Transverse colon (tissue), 4 donors: Measurements from ENCODE around the gene ASXL2.

Experiments used
- CTCF ChIP-seq, 5 experiments: fragments of 200-600 bp in 3 of 5; fragments of 450-650 bp in 2 of 5; sonication (generic) in 3 of 5; IDR thresholded peaks; 1 replicate in 2 of 5; 2 replicates in 3 of 5; pipeline ENCODE4 v1.5.1; 2016 to 2017; ENCODE audit warnings: antibody characterized with exemption in 5 of 5, inconsistent platforms in 3 of 5, mild to moderate bottlenecking in 2 of 5, moderate library complexity in 1 of 5
- EP300 ChIP-seq: sonication (generic); formaldehyde crosslinking; IDR thresholded peaks from one replicate; pipeline ENCODE4 v1.6.1; 2017; ENCODE audit warnings: antibody characterized with exemption, low read depth
- POLR2A ChIP-seq: fragments of 450-650 bp; IDR thresholded peaks from one replicate; pipeline ENCODE4 v1.6.1; 2016; ENCODE audit warnings: antibody characterized with exemption, mild to moderate bottlenecking, moderate library complexity
- POLR2AphosphoS5 ChIP-seq, 3 donors: sonication (generic); formaldehyde crosslinking; IDR thresholded peaks; one replicate each; pipeline ENCODE4 v1.6.1; 2016; ENCODE audit warnings: antibody characterized with exemption in 3 of 3

DNA sequence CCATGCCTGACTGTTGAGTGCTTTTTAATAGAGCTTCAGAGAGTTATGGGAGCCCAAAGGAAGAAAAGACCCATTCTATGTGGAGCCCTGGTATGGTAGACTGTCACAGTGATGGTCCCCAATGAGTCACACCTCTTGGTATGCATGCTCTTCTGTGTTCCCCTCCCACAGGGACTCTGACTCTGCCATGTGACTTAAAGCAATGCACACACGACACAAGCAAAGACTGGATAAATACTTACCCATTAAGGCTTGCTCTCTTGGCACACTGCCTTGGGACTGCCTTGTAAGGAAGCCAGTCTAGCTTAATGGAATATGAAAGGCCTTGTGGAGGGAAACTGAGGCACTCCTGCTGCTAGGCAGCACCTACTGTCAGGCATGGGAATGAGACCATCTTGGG lies 188.2 kb downstream of the ASXL2 start:
- TF ChIP-seq CTCF (IDR thresholded peaks at IDR 0.05) (no peak), POLR2AphosphoS5 (IDR thresholded peaks at IDR 0.05) (no peak), EP300 (no peak), POLR2A (no peak)
